ENCODE data around the gene CRPPA. TPM values are rescaled to one million over a fixed set of nuclear protein-coding genes. Genes with fewer than 3 reads are reported as not detected.

The CRPPA gene
- total and polyA plus RNA-seq, 4 experiments from 2014 or later: 0.26 to 1.3 (median 0.98) TPM

DNA sequence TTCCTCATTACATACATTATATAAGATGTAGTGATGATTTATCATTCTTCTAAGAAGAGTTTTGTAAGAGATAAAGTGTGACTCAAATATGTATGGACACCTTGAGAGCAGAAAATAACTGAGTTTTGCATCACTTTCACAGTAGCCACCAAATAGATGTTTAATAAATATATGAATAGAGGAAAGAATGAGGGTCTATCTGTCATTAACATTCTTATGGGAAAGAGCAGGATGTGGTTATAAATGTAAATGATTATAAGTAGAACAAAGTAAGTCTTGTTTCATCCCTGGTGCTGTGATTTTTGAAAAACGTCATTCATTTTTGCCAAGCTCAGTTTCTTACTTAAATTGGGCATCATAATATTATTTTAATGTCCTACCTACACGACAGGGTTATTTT, 15.0 kb upstream of the CRPPA start:
- intact Hi-C loops (cut with micrococcal nuclease): no loop called here
- Histone ChIP-seq H3K9me3 (ENCODE audit: control insufficient read depth in 1 of 2, low read length in 2 of 2) (no peaks in the 10 kb centered on the region), H3K4me3 (ENCODE audit: low read length in 2 of 2) (no peak overlapping the region), H3K4me1 (ENCODE audit: insufficient read depth, low read length) (no peaks in the 10 kb centered on the region), H3K36me3 (ENCODE audit: insufficient read depth, low read length) (no peaks in the 10 kb centered on the region), H3K27me3 (ENCODE audit: insufficient read depth, low read length) (peaks cover 4% of the 10 kb centered on the region), H3K27ac (ENCODE audit: low read depth, low read length) (no peak overlapping the region)
- H3K4me1 Mint-ChIP-seq: peaks cover 0 to 6% (median under 1%) of the 10 kb centered on the region in 4 donors
- H3K27me3 Mint-ChIP-seq: peaks cover 0 to 4% of the 10 kb centered on the region in 2 donors
- ChIA-PET POLR2A (ENCODE audit: partially characterized antibody) (interaction anchor here (1.1 kb wide), 1 partner anchor 15 kb away, joined by 4 read pairs; the partner anchor contains the start of gene CRPPA), CTCF (ENCODE audit: partially characterized antibody) (interaction anchor here (1.2 to 9.2 kb wide), 3 partner anchors 15 to 128 kb away, joined by 3 to 98 read pairs (median 60); partner anchors contain the start of genes CRPPA and SOSTDC1)
- H3K27ac Mint-ChIP-seq: no peak overlapping the region
- peaks cover 0 to 2% (median 0%) of the 10 kb centered on the region in 8 donors for H3K9me3 Mint-ChIP-seq
- H3K36me3 Mint-ChIP-seq: no peaks in the 10 kb centered on the region
- no peak overlapping the region for H3K4me3 Mint-ChIP-seq
- no peak for DNase-seq

DNA sequence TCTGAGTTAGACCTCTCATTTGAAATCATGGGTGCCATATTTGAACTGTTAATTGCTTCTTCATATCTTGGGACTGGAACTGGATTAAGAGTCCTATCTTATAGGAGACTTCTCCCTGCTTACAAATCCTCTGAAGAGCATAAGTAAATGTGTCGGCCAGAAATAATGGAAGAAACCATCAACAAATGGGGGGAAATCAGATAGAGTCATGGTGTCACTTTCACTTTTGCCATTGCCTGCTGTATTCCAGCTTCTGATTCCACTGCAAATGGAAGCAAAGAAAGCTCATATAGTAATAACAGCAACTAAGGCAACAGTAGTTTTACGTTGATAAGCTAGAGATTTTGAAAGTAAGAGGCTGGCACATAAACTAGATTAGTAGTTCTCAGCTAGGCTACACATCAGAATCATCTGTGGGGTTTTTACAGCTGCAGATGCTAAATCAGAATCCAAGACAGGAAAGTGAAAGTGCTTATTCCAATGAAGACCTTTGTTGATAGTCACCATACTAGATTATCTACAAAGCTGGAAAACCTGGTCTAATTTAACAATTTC, 12.3 kb upstream of the CRPPA start:
- Histone ChIP-seq H3K4me3 (ENCODE audit: low read length in 2 of 2) (no peak overlapping the region), H3K4me1 (ENCODE audit: insufficient read depth, low read length) (no peaks in the 10 kb centered on the region), H3K9me3 (ENCODE audit: control insufficient read depth in 1 of 2, low read length in 2 of 2) (no peaks in the 10 kb centered on the region), H3K36me3 (ENCODE audit: insufficient read depth, low read length) (no peaks in the 10 kb centered on the region), H3K27ac (ENCODE audit: low read depth, low read length) (no peak overlapping the region), H3K27me3 (ENCODE audit: insufficient read depth, low read length) (peaks cover 4% of the 10 kb centered on the region)
- peaks cover 4 to 7% of the 10 kb centered on the region in 2 donors for H3K27me3 Mint-ChIP-seq
- CTCF ChIA-PET (ENCODE audit: partially characterized antibody): interaction anchor here (1.4 to 9.2 kb wide), 4 partner anchors 9 to 131 kb away, joined by 3 to 98 read pairs (median 34); partner anchors contain the start of gene CRPPA
- no peak overlapping the region for H3K27ac Mint-ChIP-seq
- H3K4me3 Mint-ChIP-seq: peak overlapping the region in 1 of 8 donors; percentile 44
- DNase-seq: no peak
- intact Hi-C loops (cut with micrococcal nuclease): loop anchor here (5.0 kb wide), 1 partner anchor 356 kb away; no protein-coding TSS in a partner anchor
- POLR2A ChIA-PET (ENCODE audit: partially characterized antibody): interaction anchor here (2.0 kb wide), 1 partner anchor 13 kb away, joined by 9 read pairs; the partner anchor contains the start of gene CRPPA
- H3K36me3 Mint-ChIP-seq: no peaks in the 10 kb centered on the region
- no peaks in the 10 kb centered on the region for H3K9me3 Mint-ChIP-seq
- peaks cover 0 to 6% (median under 1%) of the 10 kb centered on the region in 4 donors for H3K4me1 Mint-ChIP-seq

DNA sequence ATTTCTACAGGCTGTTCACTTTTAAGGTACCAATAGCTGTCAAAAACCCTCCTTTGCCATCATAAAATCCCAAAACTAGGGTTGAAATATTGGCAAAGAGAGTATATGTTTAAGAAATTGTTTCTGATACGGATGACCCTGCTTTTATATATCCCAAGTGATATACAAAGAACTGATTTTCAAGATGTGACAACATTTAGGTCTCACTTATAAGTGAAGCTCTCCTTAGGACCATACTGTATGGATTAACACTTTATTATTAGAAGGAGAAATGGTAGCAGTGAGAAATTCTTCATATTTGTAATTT, 11.0 kb upstream of the CRPPA start:
- Histone ChIP-seq H3K4me1 (ENCODE audit: insufficient read depth, low read length) (no peaks in the 10 kb centered on the region), H3K4me3 (ENCODE audit: low read length in 2 of 2) (no peak overlapping the region), H3K27me3 (ENCODE audit: insufficient read depth, low read length) (no peaks in the 10 kb centered on the region), H3K36me3 (ENCODE audit: insufficient read depth, low read length) (no peaks in the 10 kb centered on the region), H3K27ac (ENCODE audit: low read depth, low read length) (no peak overlapping the region), H3K9me3 (ENCODE audit: control insufficient read depth in 1 of 2, low read length in 2 of 2) (no peaks in the 10 kb centered on the region)
- Mint-ChIP-seq H3K4me1 (peaks cover 0 to 6% (median under 1%) of the 10 kb centered on the region in 4 donors), H3K36me3 (no peaks in the 10 kb centered on the region), H3K9me3 (no peaks in the 10 kb centered on the region), H3K4me3 (no peak overlapping the region), H3K27me3 (peaks cover 5% of the 10 kb centered on the region in 2 donors), H3K27ac (no peak overlapping the region)
- DNase-seq: no peak
- ChIA-PET CTCF (ENCODE audit: partially characterized antibody) (interaction anchor here (0.7 to 9.2 kb wide), 10 partner anchors 10 to 488 kb away, joined by 3 to 98 read pairs (median 5); partner anchors contain the start of gene CRPPA), POLR2A (ENCODE audit: partially characterized antibody) (interaction anchor here (1.3 kb wide), 1 partner anchor 12 kb away, joined by 3 read pairs; no protein-coding TSS in a partner anchor)
- intact Hi-C loops (cut with micrococcal nuclease): loop anchor here (1.0 to 5.0 kb wide), 2 partner anchors 133 to 355 kb away; no protein-coding TSS in a partner anchor

DNA sequence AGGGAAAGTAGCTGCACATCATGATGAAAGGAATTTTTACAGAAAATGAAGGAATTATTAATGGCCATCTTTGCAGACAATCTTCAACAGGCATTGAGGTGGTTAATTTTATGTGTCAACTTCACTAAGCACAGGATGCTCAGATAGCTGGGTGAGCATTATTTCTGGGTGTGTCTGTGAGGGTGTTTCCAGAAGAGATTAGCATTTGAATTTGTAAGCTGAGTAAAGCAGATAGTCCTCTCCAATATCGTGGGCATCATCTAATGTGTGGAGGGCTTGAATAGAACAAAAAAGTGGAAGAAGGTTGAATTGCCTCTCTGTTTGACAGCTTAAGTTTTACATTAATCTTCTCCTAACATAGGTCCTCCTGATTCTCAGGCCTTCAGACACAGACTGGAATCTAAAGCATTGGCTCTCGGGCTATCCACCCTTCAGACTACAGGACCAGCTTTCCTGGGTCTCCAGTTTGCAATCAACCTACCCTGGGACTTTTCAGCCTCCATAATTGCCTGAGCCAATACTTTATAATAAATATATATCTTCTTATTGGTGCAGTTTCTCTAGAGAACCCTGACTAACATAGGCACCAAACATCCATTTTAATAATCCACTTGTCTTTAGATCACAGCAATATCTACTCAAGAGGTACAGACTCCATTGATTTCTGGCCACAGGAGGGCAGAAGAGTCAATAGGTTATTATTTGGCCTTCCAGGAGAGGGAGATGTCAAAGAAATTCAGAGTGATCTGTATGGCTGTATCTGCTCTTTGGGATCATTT, 10.5 kb upstream of the CRPPA start:
- no peaks in the 10 kb centered on the region for H3K36me3 Mint-ChIP-seq
- Histone ChIP-seq H3K9me3 (ENCODE audit: control insufficient read depth in 1 of 2, low read length in 2 of 2) (no peaks in the 10 kb centered on the region), H3K4me3 (ENCODE audit: low read length in 2 of 2) (no peak overlapping the region), H3K36me3 (ENCODE audit: insufficient read depth, low read length) (no peaks in the 10 kb centered on the region), H3K27ac (ENCODE audit: low read depth, low read length) (no peak overlapping the region), H3K4me1 (ENCODE audit: insufficient read depth, low read length) (no peaks in the 10 kb centered on the region), H3K27me3 (ENCODE audit: insufficient read depth, low read length) (no peaks in the 10 kb centered on the region)
- no peaks in the 10 kb centered on the region for H3K9me3 Mint-ChIP-seq
- H3K27ac Mint-ChIP-seq: no peak overlapping the region
- peaks cover 5% of the 10 kb centered on the region in 2 donors for H3K27me3 Mint-ChIP-seq
- peaks cover 0 to 6% (median under 1%) of the 10 kb centered on the region in 4 donors for H3K4me1 Mint-ChIP-seq
- POLR2A ChIA-PET (ENCODE audit: partially characterized antibody): interaction anchor here (1.3 kb wide), 1 partner anchor 11 kb away, joined by 3 read pairs; no protein-coding TSS in a partner anchor
- CTCF ChIA-PET (ENCODE audit: partially characterized antibody): interaction anchor here (0.7 to 9.2 kb wide), 11 partner anchors 10 to 488 kb away, joined by 3 to 98 read pairs (median 5); partner anchors contain the start of gene CRPPA
- intact Hi-C loops (cut with micrococcal nuclease): loop anchor here (1.0 to 5.0 kb wide), 2 partner anchors 133 to 355 kb away; no protein-coding TSS in a partner anchor
- DNase-seq: peak in 4 of 5 donors; percentile 26 to 40 (median 34)
- H3K4me3 Mint-ChIP-seq: no peak overlapping the region

DNA sequence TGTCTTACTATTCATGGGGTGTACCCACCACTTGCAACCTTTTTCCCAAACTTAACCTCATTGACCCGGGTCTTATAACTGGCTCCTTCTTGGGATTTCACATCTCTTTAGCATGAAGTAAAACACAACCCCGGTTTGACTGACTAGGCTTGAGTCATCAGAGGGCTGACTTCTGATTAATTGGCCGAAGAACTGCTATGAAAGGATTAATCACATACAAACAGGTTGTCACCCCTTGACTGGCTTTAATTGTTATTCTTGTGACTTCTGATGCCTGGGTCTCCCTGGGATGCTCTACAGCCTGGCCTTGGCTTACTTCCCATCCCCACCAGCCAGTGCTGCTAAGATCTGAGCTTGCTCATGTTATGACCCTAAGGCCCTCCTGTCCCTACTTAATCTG, 8.8 kb upstream of the CRPPA start:
- Mint-ChIP-seq H3K4me3 (no peak overlapping the region), H3K9me3 (no peaks in the 10 kb centered on the region), H3K4me1 (peaks cover 0 to 6% (median under 1%) of the 10 kb centered on the region in 4 donors), H3K27ac (no peak overlapping the region), H3K27me3 (peaks cover 5% of the 10 kb centered on the region in 2 donors), H3K36me3 (no peaks in the 10 kb centered on the region)
- ChIA-PET CTCF (ENCODE audit: partially characterized antibody) (interaction anchor here (7.7 to 9.2 kb wide), 2 partner anchors 8 to 134 kb away, joined by 60 to 98 read pairs; partner anchors contain the start of gene CRPPA), POLR2A (ENCODE audit: partially characterized antibody) (no interaction called here)
- intact Hi-C loops (cut with micrococcal nuclease): loop anchor here (5.0 kb wide), 1 partner anchor 353 kb away; no protein-coding TSS in a partner anchor
- Histone ChIP-seq H3K4me1 (ENCODE audit: insufficient read depth, low read length) (no peaks in the 10 kb centered on the region), H3K27me3 (ENCODE audit: insufficient read depth, low read length) (no peaks in the 10 kb centered on the region), H3K9me3 (ENCODE audit: control insufficient read depth in 1 of 2, low read length in 2 of 2) (no peaks in the 10 kb centered on the region), H3K4me3 (ENCODE audit: low read length in 2 of 2) (no peak overlapping the region), H3K27ac (ENCODE audit: low read depth, low read length) (no peak overlapping the region), H3K36me3 (ENCODE audit: insufficient read depth, low read length) (no peaks in the 10 kb centered on the region)
- DNase-seq: no peak

DNA sequence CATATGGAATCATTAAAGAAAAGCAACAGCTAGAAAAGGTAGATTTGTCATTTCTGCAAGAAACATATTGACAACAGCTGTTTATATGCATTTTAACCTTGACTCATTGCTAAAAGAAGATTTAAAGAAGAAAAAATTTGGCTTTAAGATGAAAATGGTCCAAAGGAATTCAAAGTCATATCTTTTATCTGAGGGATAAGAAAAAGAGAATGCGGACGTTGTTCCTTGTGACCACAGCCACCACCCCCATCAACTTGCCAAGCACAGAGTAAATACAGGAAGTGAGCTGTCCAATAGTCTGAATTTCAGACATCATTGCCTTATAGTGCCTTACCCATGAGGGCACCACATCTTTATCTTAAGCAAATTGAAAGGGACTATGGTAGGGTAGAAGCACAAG, 7.3 kb upstream of the CRPPA start:
- H3K27ac Mint-ChIP-seq: no peak overlapping the region
- H3K27me3 Mint-ChIP-seq: peaks cover 3 to 5% of the 10 kb centered on the region in 2 donors
- no peak overlapping the region for H3K27ac ChIP-seq (ENCODE audit: low read depth, low read length)
- intact Hi-C loops (cut with micrococcal nuclease): no loop called here
- no peaks in the 10 kb centered on the region for H3K9me3 ChIP-seq (ENCODE audit: control insufficient read depth in 1 of 2, low read length in 2 of 2)
- ChIA-PET POLR2A (ENCODE audit: partially characterized antibody) (interaction anchor here (1.4 kb wide), 1 partner anchor 8 kb away, joined by 6 read pairs; no protein-coding TSS in a partner anchor), CTCF (ENCODE audit: partially characterized antibody) (interaction anchor here (0.7 kb wide), 1 partner anchor 136 kb away, joined by 3 read pairs; no protein-coding TSS in a partner anchor)
- H3K36me3 ChIP-seq (ENCODE audit: insufficient read depth, low read length): no peaks in the 10 kb centered on the region
- no peak overlapping the region for H3K4me3 ChIP-seq (ENCODE audit: low read length in 2 of 2)
- H3K36me3 Mint-ChIP-seq: no peaks in the 10 kb centered on the region
- DNase-seq: no peak
- H3K4me1 Mint-ChIP-seq: peaks cover 0 to 4% (median 0%) of the 10 kb centered on the region in 4 donors
- no peaks in the 10 kb centered on the region for H3K4me1 ChIP-seq (ENCODE audit: insufficient read depth, low read length)
- no peak overlapping the region for H3K4me3 Mint-ChIP-seq
- no peaks in the 10 kb centered on the region for H3K27me3 ChIP-seq (ENCODE audit: insufficient read depth, low read length)
- H3K9me3 Mint-ChIP-seq: no peaks in the 10 kb centered on the region

DNA sequence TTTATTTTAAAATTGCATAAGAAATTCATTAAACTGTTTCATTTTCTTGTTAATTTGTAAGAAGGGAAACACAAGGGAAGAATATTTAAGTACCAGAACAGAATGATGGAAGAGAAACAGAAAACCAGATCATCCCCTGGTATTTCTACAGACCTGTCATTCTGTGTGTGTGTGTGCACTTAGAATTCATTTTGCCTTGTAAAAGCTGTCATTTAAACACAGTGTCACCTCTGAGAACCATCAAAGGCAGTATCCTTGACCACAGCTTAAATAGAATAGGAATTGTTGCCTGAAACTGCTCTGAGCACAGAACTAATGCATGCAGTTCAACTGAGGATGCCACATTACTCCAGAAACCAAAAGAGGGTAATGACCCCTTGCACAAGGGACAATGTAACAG, 6.8 kb upstream of the CRPPA start:
- no peak overlapping the region for H3K4me3 Mint-ChIP-seq
- ChIA-PET POLR2A (ENCODE audit: partially characterized antibody) (interaction anchor here (1.4 kb wide), 1 partner anchor 8 kb away, joined by 6 read pairs; no protein-coding TSS in a partner anchor), CTCF (ENCODE audit: partially characterized antibody) (no interaction called here)
- Histone ChIP-seq H3K9me3 (ENCODE audit: control insufficient read depth in 1 of 2, low read length in 2 of 2) (no peaks in the 10 kb centered on the region), H3K27me3 (ENCODE audit: insufficient read depth, low read length) (no peaks in the 10 kb centered on the region), H3K4me1 (ENCODE audit: insufficient read depth, low read length) (no peaks in the 10 kb centered on the region), H3K27ac (ENCODE audit: low read depth, low read length) (no peak overlapping the region), H3K4me3 (ENCODE audit: low read length in 2 of 2) (no peak overlapping the region), H3K36me3 (ENCODE audit: insufficient read depth, low read length) (no peaks in the 10 kb centered on the region)
- H3K9me3 Mint-ChIP-seq: no peaks in the 10 kb centered on the region
- H3K27ac Mint-ChIP-seq: no peak overlapping the region
- DNase-seq: no peak
- no peaks in the 10 kb centered on the region for H3K4me1 Mint-ChIP-seq
- no peaks in the 10 kb centered on the region for H3K36me3 Mint-ChIP-seq
- H3K27me3 Mint-ChIP-seq: peaks cover 3 to 5% of the 10 kb centered on the region in 2 donors
- intact Hi-C loops (cut with micrococcal nuclease): no loop called here

All from CD4-positive, alpha-beta memory T cell (primary cell).